Dorsolateral prefrontal cortex (tissue), 118 donors: ENCODE results near the gene QPRT. TPM values are rescaled to one million over a fixed set of nuclear protein-coding genes. Genes with fewer than 3 reads are reported as not detected.

Source experiments
- total RNA-seq, 120 experiments: library from RNA; stranded (reverse); gene quantifications; one replicate each; pipeline versions ENCODE4 v1.2.3 to v1.2.4, GENCODE V29; 2022

QPRT gene
- total RNA-seq, 120 experiments from 2014 or later = 10.1 to 29.5 (median 18.0) TPM

Other genes with a start within 250 kb of the QPRT start
- 10 to 100 TPM in 84 of 120 experiments, 1 to 10 TPM in 36; 4.3 to 24.4 (median 11.7) TPM for gene BOLA2, start 224.8 kb upstream of the QPRT start, total RNA-seq
- 10 to 100 TPM in 111 of 120 experiments, 1 to 10 TPM in 9; 1.3 to 45.9 (median 23.2) TPM for gene SLX1B, start 224.6 kb upstream of the QPRT start, total RNA-seq
- 10 to 100 TPM in 4 of 120 experiments, 1 to 10 TPM in 109, under 1 TPM in 5, not detected in 2; 0.67 to 16.5 (median 3.3) TPM for gene SULT1A4, start 219.3 kb upstream of the QPRT start, total RNA-seq
- 100 to 1,000 TPM in 59 of 120 experiments, 10 to 100 TPM in 61; 31.2 to 188 (median 99.3) TPM for gene NPIPB12, start 172.8 kb upstream of the QPRT start, total RNA-seq
- gene SPN, start 15.9 kb upstream of the QPRT start, total RNA-seq = 1 to 10 TPM in 105 of 120 experiments, under 1 TPM in 15; 0.46 to 6.2 (median 2.1) TPM
- 1 to 10 TPM in 9 of 120 experiments, under 1 TPM in 99, not detected in 12; 0.17 to 1.3 (median 0.45) TPM for gene C16orf54, start 66.8 kb downstream of the QPRT start, total RNA-seq
- not detected for gene ZG16, start 99.1 kb downstream of the QPRT start, total RNA-seq
- gene KIF22, start 111.6 kb downstream of the QPRT start, total RNA-seq = 10 to 100 TPM; 10.5 to 31.6 (median 21.6) TPM
- 100 to 1,000 TPM; 133 to 275 (median 174) TPM for gene MAZ, start 127.3 kb downstream of the QPRT start, total RNA-seq
- gene PRRT2, start 133.0 kb downstream of the QPRT start, total RNA-seq = 100 to 1,000 TPM in 117 of 120 experiments, 10 to 100 TPM in 3; 59.4 to 245 (median 169) TPM
- gene PAGR1, start 137.0 kb downstream of the QPRT start, total RNA-seq = 10 to 100 TPM; 16.6 to 44.6 (median 24.7) TPM
- 10 to 100 TPM; 16.4 to 85.7 (median 36.1) TPM for gene MVP, start 141.3 kb downstream of the QPRT start, total RNA-seq
- gene CDIPT, start 184.0 kb downstream of the QPRT start, total RNA-seq = 100 to 1,000 TPM in 36 of 120 experiments, 10 to 100 TPM in 84; 63.9 to 118 (median 94.7) TPM
- 100 to 1,000 TPM in 106 of 120 experiments, 10 to 100 TPM in 14; 57.0 to 207 (median 139) TPM for gene SEZ6L2, start 220.4 kb downstream of the QPRT start, total RNA-seq
- gene ASPHD1, start 221.3 kb downstream of the QPRT start, total RNA-seq = 100 to 1,000 TPM in 28 of 120 experiments, 10 to 100 TPM in 92; 60.7 to 127 (median 92.5) TPM
- 10 to 100 TPM; 38.6 to 87.0 (median 61.2) TPM for gene KCTD13, start 247.0 kb downstream of the QPRT start, total RNA-seq